ENCODE data around the gene SCN7A.

Gene SCN7A

GRCh38 chr2:166404831-166405568 is 89.0 kb downstream of the SCN7A start:
- no peak for DNase-seq (ENCODE audit: low read depth)

GRCh38 chr2:166394245-166394644 is 99.8 kb downstream of the SCN7A start:
- DNase-seq (ENCODE audit: low read depth), result no peak

- DNase-seq (ENCODE audit: low read depth), result no peak
These were observed 101.0 kb downstream of the SCN7A start for GRCh38 chr2:166393008-166393407.

GRCh38 chr2:166388481-166389070 is 105.5 kb downstream of the SCN7A start:
- no peak for DNase-seq (ENCODE audit: low read depth)

GRCh38 chr2:166385313-166385712 is 108.7 kb downstream of the SCN7A start:
- DNase-seq (ENCODE audit: low read depth), result no peak

GRCh38 chr2:166384774-166385173 is 109.3 kb downstream of the SCN7A start:
- no peak for DNase-seq (ENCODE audit: low read depth)

- DNase-seq (ENCODE audit: low read depth), result no peak
These were observed 111.6 kb downstream of the SCN7A start for GRCh38 chr2:166382448-166382847.

GRCh38 chr2:166380615-166381014 is 113.4 kb downstream of the SCN7A start:
- DNase-seq (ENCODE audit: low read depth), result no peak

- DNase-seq (ENCODE audit: low read depth), result no peak
These were observed 117.2 kb downstream of the SCN7A start for GRCh38 chr2:166376873-166377272.

GRCh38 chr2:166376488-166376828 is 117.6 kb downstream of the SCN7A start:
- DNase-seq (ENCODE audit: low read depth), result no peak

GRCh38 chr2:166375736-166376487 is 118.1 kb downstream of the SCN7A start, which contains the start of gene SCN9A:
Gene SCN9A (minus strand): TSS chr2:166375944. CDS start chr2:166311756, 64,188 bp downstream.
- no peak for DNase-seq (ENCODE audit: low read depth)

GRCh38 chr2:166375195-166375735 is 118.8 kb downstream of the SCN7A start:
- DNase-seq (ENCODE audit: low read depth), result no peak

GRCh38 chr2:166373951-166374350 is 120.1 kb downstream of the SCN7A start:
- DNase-seq (ENCODE audit: low read depth), result no peak

GRCh38 chr2:166373539-166373938 is 120.5 kb downstream of the SCN7A start:
- no peak for DNase-seq (ENCODE audit: low read depth)

- DNase-seq (ENCODE audit: low read depth), result no peak
These were observed 120.9 kb downstream of the SCN7A start for GRCh38 chr2:166373105-166373504.

GRCh38 chr2:166372046-166372445 is 122.0 kb downstream of the SCN7A start:
- no peak for DNase-seq (ENCODE audit: low read depth)

- DNase-seq (ENCODE audit: low read depth), result no peak
These were observed 128.1 kb downstream of the SCN7A start for GRCh38 chr2:166365803-166366420.

- no peak for DNase-seq (ENCODE audit: low read depth)
These were observed 128.8 kb downstream of the SCN7A start for GRCh38 chr2:166365239-166365638.

- no peak for DNase-seq (ENCODE audit: low read depth)
These were observed 129.4 kb downstream of the SCN7A start for GRCh38 chr2:166364476-166365161.

GRCh38 chr2:166361351-166362153 is 132.5 kb downstream of the SCN7A start:
- DNase-seq (ENCODE audit: low read depth), result no peak

GRCh38 chr2:166360906-166361305 is 133.1 kb downstream of the SCN7A start:
- DNase-seq (ENCODE audit: low read depth), result no peak
